Dendritic cell treated with granulocyte-macrophage colony-stimulating factor and Interleukin-4, amounts not matched to agents 40 ng/mL and 50 ng/mL, for 4 days (primary cell): ENCODE results near the gene PCDHB11.
"Not testable (repeated sequence)": the region's sequence is repeated elsewhere in the genome, so short reads cannot be mapped to it uniquely, and the experiment has no call there.

Experiments used
- H3K27ac Mint-ChIP-seq: one replicate; pipeline ENCODE4 v1.8.0; 2022; ENCODE audit warnings: mild to moderate bottlenecking, mixed read lengths
- H3K27me3 Mint-ChIP-seq: one replicate; pipeline ENCODE4 v1.8.0; 2022; ENCODE audit warnings: mild to moderate bottlenecking, mixed read lengths
- H3K36me3 Mint-ChIP-seq: one replicate; pipeline ENCODE4 v1.8.0; 2022; ENCODE audit warnings: low read depth, mixed read lengths
- H3K4me1 Mint-ChIP-seq: one replicate; pipeline ENCODE4 v1.8.0; 2022; ENCODE audit warnings: low read depth, mixed read lengths
- H3K4me3 Mint-ChIP-seq: one replicate; pipeline ENCODE4 v1.8.0; 2022; ENCODE audit warnings: mild to moderate bottlenecking, moderate library complexity, mixed read lengths
- H3K9me3 Mint-ChIP-seq: one replicate; pipeline ENCODE4 v1.8.0; 2022; ENCODE audit warnings: mixed read lengths
- intact Hi-C: fragments of 100-400 bp; cut with micrococcal nuclease; formaldehyde crosslinking; loops from one replicate; pipeline ENCODE4 v1.15.0; 2022

Gene PCDHB11

GRCh38 chr5:141177577-141178191 is 21.7 kb upstream of the PCDHB11 start, which contains the start of gene PCDHB8:
PCDHB8 (plus strand) TSS chr5:141177790; CDS start chr5:141178035, 245 bp downstream.
- Mint-ChIP-seq H3K27me3 (peaks cover 14% of the 10 kb centered on the region), H3K9me3 (peaks cover 35% of the 10 kb centered on the region)
- H3K4me3 Mint-ChIP-seq, intact Hi-C loops, H3K4me1 Mint-ChIP-seq, H3K36me3 Mint-ChIP-seq, H3K27ac Mint-ChIP-seq: not testable (repeated sequence)

DNA sequence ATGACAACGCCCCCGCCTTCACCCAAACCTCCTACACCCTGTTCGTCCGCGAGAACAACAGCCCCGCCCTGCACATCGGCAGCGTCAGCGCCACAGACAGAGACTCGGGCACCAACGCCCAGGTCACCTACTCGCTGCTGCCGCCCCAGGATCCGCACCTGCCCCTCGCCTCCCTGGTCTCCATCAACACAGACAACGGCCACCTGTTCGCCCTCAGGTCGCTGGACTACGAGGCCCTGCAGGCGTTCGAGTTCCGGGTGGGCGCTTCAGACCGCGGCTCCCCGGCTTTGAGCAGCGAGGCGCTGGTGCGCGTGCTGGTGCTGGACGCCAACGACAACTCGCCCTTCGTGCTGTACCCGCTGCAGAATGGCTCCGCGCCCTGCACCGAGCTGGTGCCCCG is 20.1 kb upstream of the PCDHB11 start:
- intact Hi-C loops, H3K36me3 Mint-ChIP-seq, H3K4me3 Mint-ChIP-seq, H3K27ac Mint-ChIP-seq, H3K4me1 Mint-ChIP-seq: not testable (repeated sequence)
- Mint-ChIP-seq H3K9me3 (peaks cover 33% of the 10 kb centered on the region), H3K27me3 (peaks cover 18% of the 10 kb centered on the region)

DNA sequence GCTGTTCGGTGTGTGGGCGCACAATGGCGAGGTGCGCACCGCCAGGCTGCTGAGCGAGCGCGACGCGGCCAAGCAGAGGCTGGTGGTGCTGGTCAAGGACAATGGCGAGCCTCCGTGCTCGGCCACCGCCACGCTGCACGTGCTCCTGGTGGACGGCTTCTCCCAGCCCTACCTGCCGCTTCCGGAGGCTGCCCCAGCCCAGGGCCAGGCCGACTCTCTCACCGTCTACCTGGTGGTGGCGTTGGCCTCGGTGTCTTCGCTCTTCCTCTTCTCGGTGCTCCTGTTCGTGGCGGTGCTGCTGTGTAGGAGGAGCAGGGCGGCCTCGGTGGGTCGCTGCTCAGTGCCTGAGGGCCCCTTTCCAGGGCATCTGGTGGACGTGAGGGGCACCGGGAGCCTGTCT is 19.6 kb upstream of the PCDHB11 start:
- H3K4me3 Mint-ChIP-seq, H3K4me1 Mint-ChIP-seq, H3K36me3 Mint-ChIP-seq: not testable (repeated sequence)

DNA sequence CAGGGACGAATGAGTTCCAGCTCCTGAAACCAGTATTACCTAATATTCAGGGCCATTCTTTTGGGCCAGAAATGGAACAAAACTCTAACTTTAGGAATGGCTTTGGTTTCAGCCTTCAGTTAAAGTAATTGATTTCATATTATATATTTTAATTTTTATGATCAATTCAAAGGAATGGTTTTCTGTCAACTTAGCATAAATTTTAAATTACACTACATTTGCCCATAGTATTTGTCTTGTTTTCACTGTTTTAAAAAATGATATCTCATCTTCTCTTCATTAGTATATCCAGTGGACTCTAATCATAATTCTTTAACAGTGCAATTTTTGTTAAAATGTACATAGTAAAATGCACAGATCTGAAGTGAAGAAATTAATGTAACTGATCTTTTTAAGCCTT is 19.1 kb upstream of the PCDHB11 start:
- no peaks in the 10 kb centered on the region for H3K36me3 Mint-ChIP-seq
- no peak overlapping the region for H3K27ac Mint-ChIP-seq
- intact Hi-C loops: no loop called here
- H3K4me1 Mint-ChIP-seq: no peaks in the 10 kb centered on the region
- H3K4me3 Mint-ChIP-seq: no peak overlapping the region
- peaks cover 24% of the 10 kb centered on the region for H3K27me3 Mint-ChIP-seq
- H3K9me3 Mint-ChIP-seq: peaks cover 40% of the 10 kb centered on the region

More for the DNA sequence above, 19.6 kb upstream of the PCDHB11 start:
- intact Hi-C loops, H3K27ac Mint-ChIP-seq: not testable (repeated sequence)
- H3K27me3 Mint-ChIP-seq: peaks cover 23% of the 10 kb centered on the region
- peaks cover 36% of the 10 kb centered on the region for H3K9me3 Mint-ChIP-seq

GRCh38 chr5:141182248-141182647 is 17.2 kb upstream of the PCDHB11 start, which contains the start of gene PCDHB16:
PCDHB16 (plus strand) TSS chr5:141182387; CDS start chr5:141182560, 173 bp downstream.
- H3K36me3 Mint-ChIP-seq: no peaks in the 10 kb centered on the region
- no peaks in the 10 kb centered on the region for H3K4me1 Mint-ChIP-seq
- no peak within 1 kb of the TSS for H3K27ac Mint-ChIP-seq
- peaks cover 50% of the 10 kb centered on the region for H3K9me3 Mint-ChIP-seq
- intact Hi-C loops: no loop called here
- no peak within 1 kb of the TSS for H3K4me3 Mint-ChIP-seq
- H3K27me3 Mint-ChIP-seq: peaks cover 29% of the 10 kb centered on the region

GRCh38 chr5:141184117-141184855 is 15.1 kb upstream of the PCDHB11 start:
- Mint-ChIP-seq H3K9me3 (peaks cover 67% of the 10 kb centered on the region), H3K27me3 (peaks cover 42% of the 10 kb centered on the region)
- intact Hi-C loops, H3K27ac Mint-ChIP-seq, H3K36me3 Mint-ChIP-seq, H3K4me3 Mint-ChIP-seq, H3K4me1 Mint-ChIP-seq: not testable (repeated sequence)

- peaks cover 66% of the 10 kb centered on the region for H3K9me3 Mint-ChIP-seq
- intact Hi-C loops: no loop called here
- no peak within 1 kb of the TSS for H3K27ac Mint-ChIP-seq
- H3K27me3 Mint-ChIP-seq: peaks cover 49% of the 10 kb centered on the region
- no peak within 1 kb of the TSS for H3K4me3 Mint-ChIP-seq
- no peaks in the 10 kb centered on the region for H3K4me1 Mint-ChIP-seq
- no peaks in the 10 kb centered on the region for H3K36me3 Mint-ChIP-seq
Observed at GRCh38 chr5:141186897-141187512, 12.4 kb upstream of the PCDHB11 start, which contains the start of gene PCDHB9. PCDHB9 (plus strand) TSS chr5:141187161; CDS start chr5:141187319, 158 bp downstream.

GRCh38 chr5:141188682-141189081 is 10.7 kb upstream of the PCDHB11 start:
- Mint-ChIP-seq H3K27me3 (peaks cover 41% of the 10 kb centered on the region), H3K9me3 (peaks cover 63% of the 10 kb centered on the region)
- H3K27ac Mint-ChIP-seq, H3K4me1 Mint-ChIP-seq, H3K36me3 Mint-ChIP-seq, H3K4me3 Mint-ChIP-seq, intact Hi-C loops: not testable (repeated sequence)

DNA sequence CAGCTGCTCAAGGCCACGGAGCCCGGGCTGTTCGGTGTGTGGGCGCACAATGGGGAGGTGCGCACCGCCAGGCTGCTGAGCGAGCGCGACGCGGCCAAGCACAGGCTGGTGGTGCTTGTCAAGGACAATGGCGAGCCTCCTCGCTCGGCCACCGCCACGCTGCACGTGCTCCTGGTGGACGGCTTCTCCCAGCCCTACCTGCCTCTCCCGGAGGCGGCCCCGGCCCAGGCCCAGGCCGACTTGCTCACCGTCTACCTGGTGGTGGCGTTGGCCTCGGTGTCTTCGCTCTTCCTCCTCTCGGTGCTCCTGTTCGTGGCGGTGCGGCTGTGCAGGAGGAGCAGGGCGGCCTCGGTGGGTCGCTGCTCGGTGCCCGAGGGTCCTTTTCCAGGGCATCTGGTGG is 10.3 kb upstream of the PCDHB11 start:
- Mint-ChIP-seq H3K9me3 (peaks cover 62% of the 10 kb centered on the region), H3K27me3 (peaks cover 41% of the 10 kb centered on the region)
- H3K36me3 Mint-ChIP-seq, H3K4me3 Mint-ChIP-seq, H3K4me1 Mint-ChIP-seq, H3K27ac Mint-ChIP-seq, intact Hi-C loops: not testable (repeated sequence)

- Mint-ChIP-seq H3K27ac (no peak within 1 kb of the TSS), H3K27me3 (peaks cover 32% of the 10 kb centered on the region), H3K4me1 (no peaks in the 10 kb centered on the region), H3K4me3 (no peak within 1 kb of the TSS), H3K36me3 (no peaks in the 10 kb centered on the region), H3K9me3 (peaks cover 52% of the 10 kb centered on the region)
- intact Hi-C loops: no loop called here
Observed at GRCh38 chr5:141192110-141192725, 7.2 kb upstream of the PCDHB11 start, which contains the start of gene PCDHB10. PCDHB10 (plus strand) TSS chr5:141192353; CDS start chr5:141192553, 200 bp downstream.

GRCh38 chr5:141194332-141194731 is 5.1 kb upstream of the PCDHB11 start:
- H3K4me3 Mint-ChIP-seq, H3K4me1 Mint-ChIP-seq, H3K27ac Mint-ChIP-seq, H3K36me3 Mint-ChIP-seq, intact Hi-C loops: not testable (repeated sequence)
- peaks cover 52% of the 10 kb centered on the region for H3K9me3 Mint-ChIP-seq
- peaks cover 19% of the 10 kb centered on the region for H3K27me3 Mint-ChIP-seq

GRCh38 chr5:141196363-141196762 is 3.1 kb upstream of the PCDHB11 start:
- Mint-ChIP-seq H3K9me3 (peaks cover 64% of the 10 kb centered on the region), H3K36me3 (no peaks in the 10 kb centered on the region), H3K4me1 (no peaks in the 10 kb centered on the region), H3K4me3 (no peak overlapping the region), H3K27me3 (peaks cover 17% of the 10 kb centered on the region), H3K27ac (no peak overlapping the region)
- intact Hi-C loops: no loop called here

DNA sequence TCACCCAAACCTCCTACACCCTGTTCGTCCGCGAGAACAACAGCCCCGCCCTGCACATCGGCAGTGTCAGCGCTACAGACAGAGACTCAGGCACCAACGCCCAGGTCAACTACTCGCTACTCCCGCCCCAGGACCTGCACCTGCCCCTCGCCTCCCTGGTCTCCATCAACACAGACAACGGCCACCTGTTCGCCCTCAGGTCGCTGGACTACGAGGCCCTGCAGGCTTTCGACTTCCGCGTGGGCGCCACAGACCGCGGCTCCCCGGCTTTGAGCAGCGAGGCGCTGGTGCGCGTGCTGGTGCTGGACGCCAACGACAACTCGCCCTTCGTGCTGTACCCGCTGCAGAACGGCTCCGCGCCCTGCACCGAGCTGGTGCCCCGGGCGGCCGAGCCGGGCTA is 1.7 kb downstream of the PCDHB11 start:
- H3K36me3 Mint-ChIP-seq, H3K27ac Mint-ChIP-seq, H3K4me1 Mint-ChIP-seq, H3K4me3 Mint-ChIP-seq, H3K27me3 Mint-ChIP-seq, intact Hi-C loops: not testable (repeated sequence)
- H3K9me3 Mint-ChIP-seq: peaks cover 63% of the 10 kb centered on the region

- intact Hi-C loops, H3K27me3 Mint-ChIP-seq, H3K36me3 Mint-ChIP-seq, H3K4me3 Mint-ChIP-seq, H3K4me1 Mint-ChIP-seq, H3K27ac Mint-ChIP-seq: not testable (repeated sequence)
- H3K9me3 Mint-ChIP-seq: peaks cover 58% of the 10 kb centered on the region
Observed at GRCh38 chr5:141201646-141202045, 2.2 kb downstream of the PCDHB11 start.
